Calu3 (cell line): ENCODE results near the gene LZTS2. TPM values are rescaled to one million over a fixed set of nuclear protein-coding genes. Genes with fewer than 3 reads are reported as not detected.

Experiments used
- BruUV-seq: library from RNA; stranded (reverse); fragments of 400-500 nt; replicated peaks from 2 replicates; lab custom pipeline; 2021; lab: Mats Ljungman, UMichigan
- CTCF ChIA-PET: fragments of 300-600 bp; sonication (Branson Sonifier 250); formaldehyde crosslinking; loops from one replicate; lab custom pipeline; 2022; ENCODE audit warnings: antibody characterized with exemption; lab: Charles Lee
- DNase-seq: peaks from one replicate; pipeline ENCODE4 v3.0.0; 2022
- H3K27ac Mint-ChIP-seq: one replicate; pipeline ENCODE4 v1.8.0; 2022; ENCODE audit warnings: mixed read lengths; ENCODE audit not compliant: unreplicated experiment
- H3K27me3 Mint-ChIP-seq: one replicate; pipeline ENCODE4 v1.8.0; 2022; ENCODE audit warnings: mixed read lengths; ENCODE audit not compliant: unreplicated experiment
- H3K36me3 Mint-ChIP-seq: one replicate; pipeline ENCODE4 v1.8.0; 2022; ENCODE audit warnings: mild to moderate bottlenecking, moderate library complexity, mixed read lengths; ENCODE audit not compliant: insufficient read depth, unreplicated experiment
- H3K4me1 Mint-ChIP-seq: one replicate; pipeline ENCODE4 v1.8.0; 2022; ENCODE audit warnings: mild to moderate bottlenecking, low read depth, mixed read lengths; ENCODE audit not compliant: unreplicated experiment
- H3K4me3 Mint-ChIP-seq: one replicate; pipeline ENCODE4 v1.8.0; 2022; ENCODE audit warnings: mild to moderate bottlenecking, low read depth, moderate library complexity, mixed read lengths; ENCODE audit not compliant: unreplicated experiment
- H3K9me3 Mint-ChIP-seq: one replicate; pipeline ENCODE4 v1.8.0; 2022; ENCODE audit warnings: low read depth, mixed read lengths; ENCODE audit not compliant: unreplicated experiment
- intact Hi-C: fragments of 100-400 bp; cut with micrococcal nuclease; formaldehyde crosslinking; loops from one replicate; pipeline ENCODE4 v1.10.0; 2022; ENCODE audit not compliant: unreplicated experiment
- total RNA-seq: library from RNA; stranded (reverse); gene quantifications from 2 replicates; pipeline ENCODE4 v1.2.3, GENCODE V29; 2022
- TF ChIP-seq, protein P1 (sequence below): fragments of 200-600 bp; IDR thresholded peaks from one replicate; pipeline ENCODE4 v1.8.0; 2022; ENCODE audit warnings: antibody characterized with exemption; ENCODE audit not compliant: unreplicated experiment

LZTS2 gene
- total RNA-seq, 1 experiment from 2014 or later: 23.7 TPM

DNA sequence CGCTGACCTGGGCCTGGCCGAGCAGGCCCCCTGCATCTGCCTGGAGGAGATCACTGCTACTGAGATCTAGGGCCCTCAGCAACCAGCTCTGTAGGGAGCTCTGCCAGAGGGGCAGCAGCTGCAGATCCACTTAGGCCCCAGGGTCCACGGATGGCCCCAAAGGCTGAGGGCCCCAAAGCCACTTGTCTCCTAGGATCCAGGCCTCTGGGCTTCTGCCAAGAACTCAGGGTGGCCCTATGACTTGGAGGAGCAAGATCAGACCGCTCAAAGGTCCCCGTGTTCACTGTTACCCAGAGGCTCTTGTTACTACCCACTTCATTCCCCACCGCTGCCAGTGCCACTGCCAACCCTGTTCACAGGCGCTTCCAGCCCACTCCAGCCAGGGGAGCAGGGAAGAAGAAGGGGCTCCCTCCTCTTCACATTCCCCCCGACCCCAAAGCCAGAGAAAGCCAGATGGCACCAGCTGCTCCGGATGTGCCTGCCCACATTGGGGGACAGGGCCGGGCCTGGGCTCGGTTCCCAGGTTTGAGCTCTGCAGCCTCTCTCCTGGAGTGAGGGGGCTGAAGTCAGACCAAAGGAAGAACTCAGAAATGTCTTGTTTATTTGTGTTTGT lies 7.6 kb downstream of the LZTS2 start:
- CTCF ChIA-PET: no interaction called here
- no peaks in the 10 kb centered on the region for H3K9me3 Mint-ChIP-seq
- H3K27me3 Mint-ChIP-seq: no peaks in the 10 kb centered on the region
- no peaks in the 10 kb centered on the region for H3K36me3 Mint-ChIP-seq
- no TSS peak for BruUV-seq
- DNase-seq: no peak
- intact Hi-C loops: no loop called here
- no peak overlapping the region for H3K4me3 Mint-ChIP-seq
- TF ChIP-seq, protein P1, sequence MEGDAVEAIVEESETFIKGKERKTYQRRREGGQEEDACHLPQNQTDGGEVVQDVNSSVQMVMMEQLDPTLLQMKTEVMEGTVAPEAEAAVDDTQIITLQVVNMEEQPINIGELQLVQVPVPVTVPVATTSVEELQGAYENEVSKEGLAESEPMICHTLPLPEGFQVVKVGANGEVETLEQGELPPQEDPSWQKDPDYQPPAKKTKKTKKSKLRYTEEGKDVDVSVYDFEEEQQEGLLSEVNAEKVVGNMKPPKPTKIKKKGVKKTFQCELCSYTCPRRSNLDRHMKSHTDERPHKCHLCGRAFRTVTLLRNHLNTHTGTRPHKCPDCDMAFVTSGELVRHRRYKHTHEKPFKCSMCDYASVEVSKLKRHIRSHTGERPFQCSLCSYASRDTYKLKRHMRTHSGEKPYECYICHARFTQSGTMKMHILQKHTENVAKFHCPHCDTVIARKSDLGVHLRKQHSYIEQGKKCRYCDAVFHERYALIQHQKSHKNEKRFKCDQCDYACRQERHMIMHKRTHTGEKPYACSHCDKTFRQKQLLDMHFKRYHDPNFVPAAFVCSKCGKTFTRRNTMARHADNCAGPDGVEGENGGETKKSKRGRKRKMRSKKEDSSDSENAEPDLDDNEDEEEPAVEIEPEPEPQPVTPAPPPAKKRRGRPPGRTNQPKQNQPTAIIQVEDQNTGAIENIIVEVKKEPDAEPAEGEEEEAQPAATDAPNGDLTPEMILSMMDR: no peak
- H3K4me1 Mint-ChIP-seq: no peaks in the 10 kb centered on the region
- no peak overlapping the region for H3K27ac Mint-ChIP-seq

GRCh38 chr10:101007915-101008822 lies 8.6 kb downstream of the LZTS2 start:
- intact Hi-C loops: no loop called here
- BruUV-seq: no TSS peak
- H3K4me3 Mint-ChIP-seq: no peak overlapping the region
- no peaks in the 10 kb centered on the region for H3K27me3 Mint-ChIP-seq
- no peak for DNase-seq
- H3K4me1 Mint-ChIP-seq: peaks cover 5% of the 10 kb centered on the region
- CTCF ChIA-PET: no interaction called here
- H3K9me3 Mint-ChIP-seq: no peaks in the 10 kb centered on the region
- H3K36me3 Mint-ChIP-seq: no peaks in the 10 kb centered on the region
- TF ChIP-seq, protein P1: no peak
- H3K27ac Mint-ChIP-seq: no peak overlapping the region

DNA sequence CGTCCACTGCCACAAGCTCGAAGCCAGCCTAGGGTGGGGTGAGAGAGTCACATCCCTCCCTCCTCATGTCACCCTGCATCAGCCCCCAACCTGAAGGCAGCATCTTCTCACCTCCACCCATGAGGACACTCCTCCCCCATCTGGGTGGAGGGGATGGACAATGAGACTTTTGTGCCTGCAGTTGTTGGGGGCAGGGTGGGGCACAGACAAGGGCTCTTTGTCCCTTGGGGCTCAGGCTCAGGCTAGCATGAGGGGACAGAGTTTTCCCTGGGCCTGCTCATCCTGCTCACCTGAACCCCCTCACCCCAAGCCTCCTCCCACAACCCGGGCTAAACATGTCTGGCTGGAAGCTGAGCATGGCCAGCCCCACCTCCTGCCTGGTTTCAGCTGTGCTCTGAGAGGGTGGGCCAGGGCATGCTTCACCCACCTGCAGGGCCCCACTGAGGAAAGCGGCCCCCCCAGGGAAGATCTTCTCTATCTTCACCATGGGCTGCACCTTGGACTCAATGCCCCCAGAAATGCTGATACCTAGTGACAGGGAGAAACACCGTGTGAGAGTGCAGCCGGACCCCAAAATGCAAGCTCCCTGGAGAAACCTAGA lies 9.3 kb downstream of the LZTS2 start:
- no TSS peak for BruUV-seq
- TF ChIP-seq, protein P1: no peak
- CTCF ChIA-PET: no interaction called here
- peaks cover 10% of the 10 kb centered on the region for H3K4me1 Mint-ChIP-seq
- intact Hi-C loops: no loop called here
- H3K27me3 Mint-ChIP-seq: no peaks in the 10 kb centered on the region
- H3K36me3 Mint-ChIP-seq: no peaks in the 10 kb centered on the region
- H3K4me3 Mint-ChIP-seq: no peak overlapping the region
- no peaks in the 10 kb centered on the region for H3K9me3 Mint-ChIP-seq
- peak; percentile 50 for DNase-seq
- H3K27ac Mint-ChIP-seq: no peak overlapping the region

DNA sequence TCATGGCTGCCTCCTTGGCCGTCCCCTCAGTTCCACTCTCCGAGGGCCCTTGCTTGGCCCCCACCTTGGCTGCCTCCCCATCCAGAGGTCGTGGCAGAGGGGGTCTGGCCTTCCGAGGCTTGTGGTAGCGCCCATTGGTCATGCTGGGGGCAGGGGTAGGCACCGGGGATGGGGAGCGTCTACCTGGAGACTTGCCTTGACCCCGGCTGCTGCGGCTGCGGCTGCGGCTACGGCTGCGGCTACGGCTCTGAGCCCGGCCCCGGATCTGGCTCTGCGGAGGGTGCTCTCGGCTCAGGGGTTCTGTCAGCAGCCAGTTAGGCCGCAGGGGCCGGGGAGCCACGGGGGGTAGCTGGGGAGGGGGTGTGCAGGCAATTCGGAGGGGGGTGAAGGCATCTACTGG lies 10.7 kb downstream of the LZTS2 start:
- no peaks in the 10 kb centered on the region for H3K9me3 Mint-ChIP-seq
- H3K36me3 Mint-ChIP-seq: no peaks in the 10 kb centered on the region
- peaks cover 10% of the 10 kb centered on the region for H3K27me3 Mint-ChIP-seq
- DNase-seq: no peak
- H3K4me3 Mint-ChIP-seq: no peak overlapping the region
- no TSS peak for BruUV-seq
- TF ChIP-seq, protein P1: no peak
- intact Hi-C loops: loop anchor here (5.0 kb wide), 1 partner anchor 43 kb away; the partner anchor contains the start of gene SEMA4G
- H3K27ac Mint-ChIP-seq: no peak overlapping the region
- CTCF ChIA-PET: no interaction called here
- peaks cover 10% of the 10 kb centered on the region for H3K4me1 Mint-ChIP-seq
